Measurements from ENCODE around the gene ZFAND4.
"Not testable (repeated sequence)": the region's sequence is repeated elsewhere in the genome, so short reads cannot be mapped to it uniquely, and the experiment has no call there.

The ZFAND4 gene

GRCh38 chr10:45589868-45590267, 82.7 kb downstream of the ZFAND4 start:
- no peak for DNase-seq (ENCODE audit: low read depth)

- DNase-seq (ENCODE audit: low read depth), result no peak
Measured at GRCh38 chr10:45589009-45589408, 83.6 kb downstream of the ZFAND4 start.

DNA sequence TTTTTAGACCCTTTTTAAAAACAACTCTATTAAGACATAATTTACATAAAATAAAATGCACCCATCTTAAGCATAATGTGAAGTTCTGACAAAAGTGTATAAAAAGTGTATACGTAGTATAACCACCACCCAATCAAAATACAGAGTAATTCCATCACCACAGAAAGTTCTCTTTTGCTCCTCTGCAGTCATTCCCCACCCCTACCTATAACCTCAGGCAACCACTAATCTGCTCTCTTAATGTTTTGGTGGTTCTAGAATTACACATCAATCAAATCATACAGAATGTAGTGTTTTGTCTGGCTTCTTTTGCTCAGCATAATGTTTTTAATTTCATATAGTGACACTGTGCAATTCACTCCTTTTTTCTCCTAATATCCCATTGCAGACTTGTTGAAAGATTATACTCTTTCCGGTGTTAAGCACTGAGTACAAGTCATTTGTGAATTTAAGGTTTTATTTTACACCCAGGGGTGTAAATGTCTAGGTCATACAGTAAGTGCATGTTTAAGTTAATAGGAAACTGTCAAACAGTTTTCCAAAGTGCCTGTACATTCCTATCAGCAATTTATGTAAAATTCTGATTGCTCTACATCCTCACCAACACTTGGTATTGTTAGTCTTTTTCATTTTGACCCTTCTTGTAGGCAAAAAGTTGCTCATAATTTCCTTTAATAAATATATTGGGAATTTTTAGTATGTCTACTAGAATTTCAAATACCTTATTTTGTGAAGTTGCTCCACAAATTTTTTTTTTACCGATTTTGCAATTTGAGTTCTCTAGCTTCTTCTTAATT, 86.3 kb downstream of the ZFAND4 start:
- no peak for DNase-seq (ENCODE audit: low read depth)

- no peak for DNase-seq (ENCODE audit: low read depth)
Measured at GRCh38 chr10:45585131-45585530, 87.4 kb downstream of the ZFAND4 start.

- no peak for DNase-seq (ENCODE audit: low read depth)
Measured at GRCh38 chr10:45582386-45582781, 90.2 kb downstream of the ZFAND4 start.

- DNase-seq (ENCODE audit: low read depth), result no peak
Measured at GRCh38 chr10:45581582-45582385, 90.8 kb downstream of the ZFAND4 start.

GRCh38 chr10:45581216-45581549, 91.4 kb downstream of the ZFAND4 start:
- DNase-seq (ENCODE audit: low read depth), result no peak

DNA sequence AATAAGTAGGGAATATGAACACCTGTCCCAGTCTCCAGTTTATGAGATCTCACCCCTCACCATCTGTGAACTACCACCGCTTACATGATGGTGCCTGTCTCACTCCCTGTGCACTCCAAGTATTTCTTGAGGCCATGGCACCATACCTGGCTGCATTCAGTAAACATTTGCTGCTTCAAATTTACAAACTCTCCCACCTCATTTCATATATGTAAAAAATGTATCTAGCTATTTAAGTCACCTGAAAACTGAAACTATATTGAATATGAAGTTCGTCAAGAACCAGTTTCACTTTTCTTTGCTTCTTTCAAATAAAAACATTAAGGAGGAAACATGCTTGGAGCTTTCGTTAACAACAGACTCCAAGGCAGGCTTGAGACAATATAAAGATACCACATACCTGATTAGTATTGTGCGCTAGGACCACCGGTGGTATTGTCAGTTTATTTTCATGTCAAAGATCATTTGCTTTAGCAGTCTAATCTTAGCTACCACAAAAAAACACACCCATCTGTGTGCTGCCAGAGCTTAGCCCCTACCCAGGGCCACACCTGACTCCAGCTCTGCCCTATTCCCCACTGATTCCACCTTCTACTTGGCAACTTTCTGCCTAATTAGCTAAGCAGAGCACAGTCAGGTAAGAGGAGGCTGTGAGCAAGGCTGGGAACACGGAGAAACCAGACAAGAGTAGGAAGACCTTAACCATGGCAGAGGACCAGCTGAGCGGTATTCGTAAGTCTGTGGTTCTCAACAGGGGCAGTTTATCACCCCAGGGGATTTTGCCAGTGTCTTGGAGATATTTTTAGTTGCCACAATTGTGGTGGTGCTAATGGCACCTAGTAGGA, 92.0 kb downstream of the ZFAND4 start:
- DNase-seq (ENCODE audit: low read depth), result no peak

- DNase-seq (ENCODE audit: low read depth), result no peak
Measured at GRCh38 chr10:45578384-45578971, 94.1 kb downstream of the ZFAND4 start.

DNA sequence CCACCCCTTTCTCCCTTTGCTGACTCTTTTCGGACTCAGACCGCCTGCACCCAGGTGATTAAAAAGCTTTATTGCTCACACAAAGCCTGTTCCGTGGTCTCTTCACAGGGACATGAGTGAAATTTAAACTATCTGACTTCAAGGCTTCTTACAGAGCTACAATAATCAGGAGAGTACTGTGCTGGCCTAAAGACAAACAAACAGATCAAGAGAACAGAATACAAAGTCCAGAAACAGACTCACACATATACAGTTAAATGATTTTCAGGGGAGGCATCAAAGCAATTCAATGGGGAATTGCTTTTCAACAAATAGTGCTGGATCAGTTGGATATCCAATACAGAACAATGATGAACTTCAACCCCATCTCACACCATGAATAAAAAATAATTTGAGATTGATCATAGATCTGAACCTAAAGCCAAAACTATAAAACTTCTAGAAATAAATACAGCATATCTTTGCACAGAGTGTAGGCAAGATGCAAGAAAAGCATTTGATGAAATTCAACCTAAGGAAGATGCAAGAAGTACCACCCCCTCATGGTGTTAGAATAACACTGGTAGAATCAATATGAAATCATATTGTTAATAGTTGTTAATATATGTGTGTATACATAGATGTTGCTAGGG, 96.5 kb downstream of the ZFAND4 start:
- DNase-seq (ENCODE audit: low read depth), result no peak

DNA sequence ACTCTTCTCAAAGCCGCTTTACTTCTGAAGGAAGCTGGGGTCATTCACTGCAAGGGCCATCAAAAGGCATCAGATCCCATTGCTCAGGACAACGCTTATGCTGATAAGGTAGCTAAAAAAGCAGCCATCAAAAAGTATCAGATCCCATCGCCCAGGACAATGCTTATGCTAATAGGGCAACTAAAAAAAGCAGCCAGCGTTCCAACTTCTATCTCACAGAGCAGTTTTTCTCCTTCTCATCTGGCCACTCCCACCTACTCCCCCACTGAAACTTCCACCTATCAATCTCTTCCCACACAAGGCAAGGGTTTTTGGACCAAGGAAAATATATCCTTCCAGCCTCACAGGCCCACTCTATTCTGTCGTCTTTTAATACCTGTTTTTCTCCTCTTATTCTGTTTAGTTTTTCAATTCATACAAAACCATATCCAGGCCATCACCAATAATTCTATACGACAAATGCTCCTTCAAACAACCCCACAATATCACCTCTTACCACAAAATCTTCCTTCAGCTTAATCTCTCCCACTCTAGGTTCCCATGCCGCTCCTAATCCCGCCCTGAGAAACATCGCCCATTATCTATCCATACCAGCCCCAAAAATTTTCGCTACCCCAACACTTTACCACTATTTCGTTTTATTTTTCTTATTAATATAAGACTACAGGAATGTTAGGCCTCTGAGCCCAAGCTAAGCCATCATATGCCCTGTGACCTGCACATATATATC, 97.4 kb downstream of the ZFAND4 start:
- not testable (repeated sequence) for DNase-seq (ENCODE audit: low read depth)

GRCh38 chr10:45569471-45569870, 103.1 kb downstream of the ZFAND4 start:
- DNase-seq (ENCODE audit: low read depth), result no peak

- no peak for DNase-seq (ENCODE audit: low read depth)
Measured at GRCh38 chr10:45566415-45566814, 106.2 kb downstream of the ZFAND4 start.

All from activated T-cell treated with anti-CD3 and anti-CD28 coated beads for 1 hour (primary cell).